Right atrium auricular region (tissue), 2 donors: ENCODE data around the gene AUH. TPM values are rescaled to one million over a fixed set of nuclear protein-coding genes. Genes with fewer than 3 reads are reported as not detected.

Source experiments
- DNase-seq: peaks from one replicate; pipeline ENCODE4 v3.0.0-alpha.2; 2019; ENCODE audit warnings: low spot score
- H3K27ac ChIP-seq, 2 donors: fragments of 200-600 bp; sonication (generic); 1 replicate in 1 of 2; 2 replicates in 1 of 2; pipeline ENCODE4 v1.5.1; 2016 to 2019
- H3K27me3 ChIP-seq, 2 donors: fragments of 200-600 bp; sonication (generic); one replicate each; pipeline versions ENCODE4 v1.5.1 to v1.6.0; 2017 to 2019
- H3K36me3 ChIP-seq: fragments of 200-600 bp; sonication (generic); one replicate; pipeline ENCODE4 v1.5.1; 2016
- H3K4me1 ChIP-seq, 2 donors: fragments of 200-600 bp; sonication (generic); one replicate each; pipeline versions ENCODE4 v1.5.1 to v1.6.0; 2017 to 2019
- H3K4me3 ChIP-seq, 2 donors: fragments of 200-600 bp; sonication (generic); 1 replicate in 1 of 2; 2 replicates in 1 of 2; pipeline ENCODE4 v1.5.1; 2017 to 2019; ENCODE audit warnings: mild to moderate bottlenecking in 1 of 2, moderate library complexity in 1 of 2
- H3K9me3 ChIP-seq, 2 donors: fragments of 200-600 bp; sonication (generic); one replicate each; pipeline ENCODE4 v1.5.1; 2019
- CTCF ChIP-seq, 2 donors: fragments of 200-600 bp; sonication (generic); IDR thresholded peaks; one replicate each; pipeline ENCODE4 v1.5.1; 2019; ENCODE audit warnings: antibody characterized with exemption in 2 of 2
- total RNA-seq, 2 donors: library from RNA; depleted of rRNA; stranded (reverse); fragments of >200 nt; gene quantifications; one replicate each; pipeline ENCODE4 v1.1.0, GENCODE V29; 2016

Gene AUH
- total RNA-seq, 2 donors from 2014 or later: 16.3 to 50.4 TPM

GRCh38 chr9:91187965-91188344 is 173.8 kb downstream of the AUH start:
- Histone ChIP-seq H3K27me3 (no peaks in the 10 kb centered on the region), H3K27ac (peak overlapping the region; percentile 11 to 18), H3K4me3 (no peak overlapping the region), H3K36me3 (no peaks in the 10 kb centered on the region), H3K4me1 (peaks cover 0 to 19% of the 10 kb centered on the region in 2 donors), H3K9me3 (no peaks in the 10 kb centered on the region)
- no peak for TF ChIP-seq CTCF (IDR thresholded peaks at IDR 0.05)
- peak; percentile 57 for DNase-seq

GRCh38 chr9:91187311-91187964 is 174.3 kb downstream of the AUH start:
- no peaks in the 10 kb centered on the region for H3K27me3 ChIP-seq
- H3K36me3 ChIP-seq: no peaks in the 10 kb centered on the region
- peak overlapping the region; percentile 11 to 18 for H3K27ac ChIP-seq
- peaks cover 0 to 15% of the 10 kb centered on the region in 2 donors for H3K4me1 ChIP-seq
- H3K9me3 ChIP-seq: no peaks in the 10 kb centered on the region
- peak; percentile 55 for DNase-seq
- H3K4me3 ChIP-seq: no peak overlapping the region
- TF ChIP-seq CTCF (IDR thresholded peaks at IDR 0.05): no peak

GRCh38 chr9:91186632-91187108 is 175.0 kb downstream of the AUH start:
- H3K27ac ChIP-seq: no peak overlapping the region
- no peak for TF ChIP-seq CTCF (IDR thresholded peaks at IDR 0.05)
- H3K36me3 ChIP-seq: no peaks in the 10 kb centered on the region
- H3K4me1 ChIP-seq: peaks cover 0 to 7% of the 10 kb centered on the region in 2 donors
- DNase-seq: peak; percentile 56
- no peaks in the 10 kb centered on the region for H3K9me3 ChIP-seq
- H3K27me3 ChIP-seq: no peaks in the 10 kb centered on the region
- H3K4me3 ChIP-seq: no peak overlapping the region

GRCh38 chr9:91185193-91185886 is 176.4 kb downstream of the AUH start:
- H3K9me3 ChIP-seq: no peaks in the 10 kb centered on the region
- no peak overlapping the region for H3K4me3 ChIP-seq
- peak; percentile 34 for DNase-seq
- H3K27me3 ChIP-seq: no peaks in the 10 kb centered on the region
- no peak overlapping the region for H3K27ac ChIP-seq
- TF ChIP-seq CTCF (IDR thresholded peaks at IDR 0.05): no peak
- H3K4me1 ChIP-seq: peaks cover 0 to 4% of the 10 kb centered on the region in 2 donors
- H3K36me3 ChIP-seq: no peaks in the 10 kb centered on the region

- Histone ChIP-seq H3K4me1 (peaks cover 0 to 4% of the 10 kb centered on the region in 2 donors), H3K36me3 (no peaks in the 10 kb centered on the region), H3K9me3 (no peaks in the 10 kb centered on the region), H3K27me3 (no peaks in the 10 kb centered on the region), H3K4me3 (no peak overlapping the region), H3K27ac (no peak overlapping the region)
- DNase-seq: peak; percentile 47
- TF ChIP-seq CTCF (IDR thresholded peaks at IDR 0.05): no peak
Observed at GRCh38 chr9:91182429-91183225, 179.1 kb downstream of the AUH start.
